Neural progenitor cell (in vitro differentiated cells): ENCODE data around the gene RSPO4. TPM values are rescaled to one million over a fixed set of nuclear protein-coding genes. Genes with fewer than 3 reads are reported as not detected.

Experiments used
- DNase-seq: peaks from one replicate; pipeline ENCODE4 v3.0.0-alpha.2; 2016; ENCODE audit warnings: low spot score
- H2AFZ ChIP-seq: fragments of 200-600 bp; sonication (generic); replicated peaks from 2 replicates; pipeline ENCODE4 v1.6.1; 2016; ENCODE audit warnings: antibody characterized with exemption
- H3F3A ChIP-seq: fragments of 200-600 bp; sonication (generic); 2 replicates; pipeline ENCODE4 v1.6.1; 2016; ENCODE audit warnings: antibody characterized with exemption, low read depth
- H3K27ac ChIP-seq: fragments of 200-600 bp; sonication (generic); 2 replicates; pipeline ENCODE4 v1.5.1; 2016; ENCODE audit warnings: mild to moderate bottlenecking
- H3K27me3 ChIP-seq: fragments of 200-600 bp; sonication (generic); 2 replicates; pipeline ENCODE4 v1.6.1; 2016; ENCODE audit warnings: mild to moderate bottlenecking, moderate library complexity
- H3K36me3 ChIP-seq: fragments of 200-600 bp; sonication (generic); 2 replicates; pipeline ENCODE4 v1.5.1; 2016
- H3K4me1 ChIP-seq: fragments of 200-600 bp; sonication (generic); 2 replicates; pipeline ENCODE4 v1.6.1; 2016; ENCODE audit warnings: mixed run types
- H3K4me2 ChIP-seq: fragments of 200-600 bp; sonication (generic); 2 replicates; pipeline ENCODE4 v1.6.1; 2016
- H3K4me3 ChIP-seq: fragments of 200-600 bp; sonication (generic); 2 replicates; pipeline ENCODE4 v1.5.1; 2016
- H3K79me2 ChIP-seq: fragments of 200-600 bp; sonication (generic); 2 replicates; pipeline ENCODE4 v1.6.1; 2016; ENCODE audit warnings: low read depth
- H3K9ac ChIP-seq: fragments of 200-600 bp; sonication (generic); 2 replicates; pipeline ENCODE4 v1.6.1; 2016
- H3K9me3 ChIP-seq: fragments of 200-600 bp; sonication (generic); 2 replicates; pipeline ENCODE4 v1.5.1; 2016; ENCODE audit warnings: low read depth
- H4K20me1 ChIP-seq: fragments of 200-600 bp; sonication (generic); 2 replicates; pipeline ENCODE4 v1.6.1; 2016; ENCODE audit warnings: low read depth
- H3K27ac Mint-ChIP-seq: 3 replicates; pipeline ENCODE4 v1.8.0; 2021; ENCODE audit warnings: mixed read lengths
- H3K27me3 Mint-ChIP-seq: 2 replicates; pipeline ENCODE4 v1.8.0; 2022; ENCODE audit warnings: low read depth, mild to moderate bottlenecking, inconsistent platforms, moderate library complexity, mixed read lengths; ENCODE audit not compliant: insufficient read depth
- H3K36me3 Mint-ChIP-seq: 3 replicates; pipeline ENCODE4 v1.8.0; 2021; ENCODE audit warnings: mixed read lengths
- H3K4me1 Mint-ChIP-seq: 3 replicates; pipeline ENCODE4 v1.8.0; 2021; ENCODE audit warnings: mixed read lengths
- H3K4me3 Mint-ChIP-seq: 3 replicates; pipeline ENCODE4 v1.8.0; 2021; ENCODE audit warnings: mild to moderate bottlenecking, moderate library complexity, mixed read lengths
- H3K9me3 Mint-ChIP-seq: 3 replicates; pipeline ENCODE4 v1.8.0; 2020; ENCODE audit warnings: mixed read lengths
- EZH2 ChIP-seq: fragments of 200-600 bp; sonication (generic); IDR thresholded peaks from 2 replicates; pipeline ENCODE4 v1.6.1; 2017; ENCODE audit warnings: antibody characterized with exemption, mild to moderate bottlenecking, moderate library complexity
- EZH2phosphoT487 ChIP-seq: fragments of 200-600 bp; sonication (generic); IDR thresholded peaks from 2 replicates; pipeline ENCODE4 v1.6.1; 2017; ENCODE audit warnings: antibody characterized with exemption
- total RNA-seq: library from RNA; depleted of rRNA; stranded (reverse); fragments of >200 nt; gene quantifications from 2 replicates; pipeline ENCODE4 v1.2.3, GENCODE V29; 2015; ENCODE audit warnings: low replicate concordance
- TF ChIP-seq, protein P1 (sequence below): fragments of 200-600 bp; sonication (generic); IDR thresholded peaks from 2 replicates; pipeline ENCODE4 v1.5.1; 2017; ENCODE audit warnings: antibody characterized with exemption, mild to moderate bottlenecking

RSPO4 gene
- total RNA-seq, 1 donor from 2014 or later, result 0.26 TPM

DNA sequence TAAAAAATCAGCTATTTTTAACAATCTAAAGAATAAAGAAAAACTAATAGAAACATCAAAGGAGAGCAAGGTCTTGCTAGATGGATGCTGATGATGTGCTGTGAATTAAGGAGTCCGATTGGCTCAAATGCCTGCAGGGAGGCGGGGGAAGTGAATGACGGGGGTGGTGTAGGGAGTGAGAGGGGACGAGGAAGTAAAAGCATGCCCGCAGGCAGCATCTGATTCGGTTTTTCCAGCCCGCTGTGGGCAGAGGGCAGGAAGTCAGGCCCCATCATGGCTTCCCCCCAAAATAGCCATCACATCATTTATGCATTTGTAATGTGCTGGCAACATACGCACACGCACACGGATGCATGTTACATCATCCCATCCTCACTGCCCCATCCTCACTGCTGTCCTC lies 10.3 kb downstream of the RSPO4 start:
- no peaks in the 10 kb centered on the region for H3K9me3 ChIP-seq
- no peaks in the 10 kb centered on the region for H3K27me3 ChIP-seq
- Mint-ChIP-seq H3K9me3 (no peaks in the 10 kb centered on the region), H3K27ac (no peak overlapping the region), H3K4me3 (no peak overlapping the region), H3K4me1 (no peaks in the 10 kb centered on the region), H3K36me3 (no peaks in the 10 kb centered on the region), H3K27me3 (peaks cover 3% of the 10 kb centered on the region)
- H3K36me3 ChIP-seq, result no peaks in the 10 kb centered on the region
- no peak overlapping the region for H3K4me3 ChIP-seq
- H3K27ac ChIP-seq, result no peak overlapping the region
- peaks cover 4% of the 10 kb centered on the region for H3K4me1 ChIP-seq
- no peak overlapping the region for H3K4me2 ChIP-seq
- DNase-seq, result no peak
- H4K20me1 ChIP-seq, result no peaks in the 10 kb centered on the region
- H3F3A ChIP-seq, result no peaks in the 10 kb centered on the region
- no peak overlapping the region for H2AFZ ChIP-seq
- no peak overlapping the region for H3K9ac ChIP-seq
- no peak for TF ChIP-seq EZH2
- TF ChIP-seq, protein P1, sequence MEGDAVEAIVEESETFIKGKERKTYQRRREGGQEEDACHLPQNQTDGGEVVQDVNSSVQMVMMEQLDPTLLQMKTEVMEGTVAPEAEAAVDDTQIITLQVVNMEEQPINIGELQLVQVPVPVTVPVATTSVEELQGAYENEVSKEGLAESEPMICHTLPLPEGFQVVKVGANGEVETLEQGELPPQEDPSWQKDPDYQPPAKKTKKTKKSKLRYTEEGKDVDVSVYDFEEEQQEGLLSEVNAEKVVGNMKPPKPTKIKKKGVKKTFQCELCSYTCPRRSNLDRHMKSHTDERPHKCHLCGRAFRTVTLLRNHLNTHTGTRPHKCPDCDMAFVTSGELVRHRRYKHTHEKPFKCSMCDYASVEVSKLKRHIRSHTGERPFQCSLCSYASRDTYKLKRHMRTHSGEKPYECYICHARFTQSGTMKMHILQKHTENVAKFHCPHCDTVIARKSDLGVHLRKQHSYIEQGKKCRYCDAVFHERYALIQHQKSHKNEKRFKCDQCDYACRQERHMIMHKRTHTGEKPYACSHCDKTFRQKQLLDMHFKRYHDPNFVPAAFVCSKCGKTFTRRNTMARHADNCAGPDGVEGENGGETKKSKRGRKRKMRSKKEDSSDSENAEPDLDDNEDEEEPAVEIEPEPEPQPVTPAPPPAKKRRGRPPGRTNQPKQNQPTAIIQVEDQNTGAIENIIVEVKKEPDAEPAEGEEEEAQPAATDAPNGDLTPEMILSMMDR, result no peak
- TF ChIP-seq EZH2phosphoT487, result no peak
- H3K79me2 ChIP-seq, result no peaks in the 10 kb centered on the region

- Mint-ChIP-seq H3K36me3 (no peaks in the 10 kb centered on the region), H3K27ac (no peak overlapping the region), H3K9me3 (no peaks in the 10 kb centered on the region), H3K4me1 (no peaks in the 10 kb centered on the region), H3K27me3 (peaks cover 3% of the 10 kb centered on the region), H3K4me3 (no peak overlapping the region)
- Histone ChIP-seq H3K27me3 (no peaks in the 10 kb centered on the region), H3F3A (no peaks in the 10 kb centered on the region), H3K4me2 (no peak overlapping the region), H3K9me3 (no peaks in the 10 kb centered on the region), H3K9ac (no peak overlapping the region), H3K27ac (no peak overlapping the region), H3K79me2 (no peaks in the 10 kb centered on the region), H3K4me1 (peaks cover 4% of the 10 kb centered on the region), H3K4me3 (no peak overlapping the region), H3K36me3 (no peaks in the 10 kb centered on the region), H4K20me1 (no peaks in the 10 kb centered on the region), H2AFZ (no peak overlapping the region)
- DNase-seq, result no peak
- TF ChIP-seq EZH2 (no peak), EZH2phosphoT487 (no peak)
- TF ChIP-seq, protein P1, result no peak
Measured at GRCh38 chr20:990293-990959, 11.7 kb downstream of the RSPO4 start.

- Histone ChIP-seq H3K27ac (no peak overlapping the region), H3K36me3 (no peaks in the 10 kb centered on the region), H3K9ac (no peak overlapping the region), H3K4me2 (no peak overlapping the region), H4K20me1 (no peaks in the 10 kb centered on the region), H3K4me3 (no peak overlapping the region), H3K79me2 (no peaks in the 10 kb centered on the region), H3K27me3 (no peaks in the 10 kb centered on the region), H3K9me3 (no peaks in the 10 kb centered on the region), H2AFZ (no peak overlapping the region), H3K4me1 (peaks cover 4% of the 10 kb centered on the region), H3F3A (no peaks in the 10 kb centered on the region)
- no peaks in the 10 kb centered on the region for H3K36me3 Mint-ChIP-seq
- TF ChIP-seq EZH2 (no peak), EZH2phosphoT487 (no peak)
- TF ChIP-seq, protein P1, result no peak
- H3K4me3 Mint-ChIP-seq, result no peak overlapping the region
- H3K27ac Mint-ChIP-seq, result peak overlapping the region; percentile 30
- H3K4me1 Mint-ChIP-seq, result no peaks in the 10 kb centered on the region
- H3K27me3 Mint-ChIP-seq, result peaks cover 3% of the 10 kb centered on the region
- no peaks in the 10 kb centered on the region for H3K9me3 Mint-ChIP-seq
- no peak for DNase-seq
Measured at GRCh38 chr20:988272-988671, 13.8 kb downstream of the RSPO4 start.
